HG03025 (cell line): ENCODE measurements around the gene NABP1.
"Not testable (repeated sequence)": the region's sequence is repeated elsewhere in the genome, so short reads cannot be mapped to it uniquely, and the experiment has no call there.

Source experiments
- ATAC-seq: cut with Tn5 transposase; IDR thresholded peaks from one replicate; pipeline ENCODE4 v1.9.1; 2021; ENCODE audit warnings: mild to moderate bottlenecking, moderate library complexity; ENCODE audit not compliant: unreplicated experiment, low FRiP score

Gene NABP1

GRCh38 chr2:191677646-191678436 lies at the start of gene NABP1:
Gene NABP1, plus strand, starts transcription at chr2:191678136. Its CDS starts 479 bp downstream, at chr2:191678615.
- peak; percentile 59 for ATAC-seq

GRCh38 chr2:191629001-191629453 lies 48.9 kb upstream of the NABP1 start:
- no peak for ATAC-seq

- ATAC-seq: no peak
These were observed 47.8 kb upstream of the NABP1 start for GRCh38 chr2:191629976-191630712.

GRCh38 chr2:191631754-191632153 lies 46.2 kb upstream of the NABP1 start:
- ATAC-seq: no peak

GRCh38 chr2:191632426-191632825 lies 45.5 kb upstream of the NABP1 start:
- no peak for ATAC-seq

GRCh38 chr2:191634791-191635190 lies 43.1 kb upstream of the NABP1 start:
- no peak for ATAC-seq

GRCh38 chr2:191635333-191636234 lies 42.4 kb upstream of the NABP1 start:
- ATAC-seq: peak; percentile 83

GRCh38 chr2:191636235-191636543 lies 41.7 kb upstream of the NABP1 start:
- ATAC-seq: no peak

GRCh38 chr2:191636586-191636985 lies 41.4 kb upstream of the NABP1 start:
- ATAC-seq: no peak

GRCh38 chr2:191637182-191638078 lies 40.5 kb upstream of the NABP1 start:
- peak; percentile 71 for ATAC-seq

GRCh38 chr2:191638079-191638801 lies 39.7 kb upstream of the NABP1 start:
- ATAC-seq: no peak

GRCh38 chr2:191638802-191639172 lies 39.1 kb upstream of the NABP1 start:
- ATAC-seq: no peak

GRCh38 chr2:191641609-191642008 lies 36.3 kb upstream of the NABP1 start:
- no peak for ATAC-seq

GRCh38 chr2:191642541-191642940 lies 35.4 kb upstream of the NABP1 start:
- ATAC-seq: no peak

GRCh38 chr2:191643429-191643828 lies 34.5 kb upstream of the NABP1 start:
- no peak for ATAC-seq

- ATAC-seq: not testable (repeated sequence)
These were observed 33.3 kb upstream of the NABP1 start for GRCh38 chr2:191644613-191645012.

- no peak for ATAC-seq
These were observed 32.9 kb upstream of the NABP1 start for GRCh38 chr2:191645032-191645431.

- no peak for ATAC-seq
These were observed 32.3 kb upstream of the NABP1 start for GRCh38 chr2:191645434-191646162.
